Peyer's patch (tissue), 4 donors: ENCODE measurements around the gene ITSN1.

Source experiments
- POLR2A ChIP-seq, 2 donors: fragments of 450-650 bp; IDR thresholded peaks; one replicate each; pipeline ENCODE4 v1.5.1; 2017; ENCODE audit warnings: antibody characterized with exemption in 2 of 2, mild to moderate bottlenecking in 2 of 2, moderate library complexity in 2 of 2
- TF ChIP-seq, protein P1 (sequence below), 6 experiments: fragments of 450-650 bp in 4 of 6; fragments of 200-600 bp in 2 of 6; sonication (generic) in 1 of 6; IDR thresholded peaks; one replicate each; pipeline ENCODE4 v1.5.1; 2017 to 2019; ENCODE audit warnings: antibody characterized with exemption in 6 of 6, mild to moderate bottlenecking in 3 of 6, moderate library complexity in 1 of 6

GRCh38 chr21:33898586-33898985 is 256.3 kb downstream of the ITSN1 start:
- TF ChIP-seq, protein P1, sequence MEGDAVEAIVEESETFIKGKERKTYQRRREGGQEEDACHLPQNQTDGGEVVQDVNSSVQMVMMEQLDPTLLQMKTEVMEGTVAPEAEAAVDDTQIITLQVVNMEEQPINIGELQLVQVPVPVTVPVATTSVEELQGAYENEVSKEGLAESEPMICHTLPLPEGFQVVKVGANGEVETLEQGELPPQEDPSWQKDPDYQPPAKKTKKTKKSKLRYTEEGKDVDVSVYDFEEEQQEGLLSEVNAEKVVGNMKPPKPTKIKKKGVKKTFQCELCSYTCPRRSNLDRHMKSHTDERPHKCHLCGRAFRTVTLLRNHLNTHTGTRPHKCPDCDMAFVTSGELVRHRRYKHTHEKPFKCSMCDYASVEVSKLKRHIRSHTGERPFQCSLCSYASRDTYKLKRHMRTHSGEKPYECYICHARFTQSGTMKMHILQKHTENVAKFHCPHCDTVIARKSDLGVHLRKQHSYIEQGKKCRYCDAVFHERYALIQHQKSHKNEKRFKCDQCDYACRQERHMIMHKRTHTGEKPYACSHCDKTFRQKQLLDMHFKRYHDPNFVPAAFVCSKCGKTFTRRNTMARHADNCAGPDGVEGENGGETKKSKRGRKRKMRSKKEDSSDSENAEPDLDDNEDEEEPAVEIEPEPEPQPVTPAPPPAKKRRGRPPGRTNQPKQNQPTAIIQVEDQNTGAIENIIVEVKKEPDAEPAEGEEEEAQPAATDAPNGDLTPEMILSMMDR (IDR thresholded peaks at IDR 0.05): no peak
- TF ChIP-seq POLR2A (IDR thresholded peaks at IDR 0.05): no peak
